Measurements from ENCODE around the gene SNAP91. TPM values are rescaled to one million over a fixed set of nuclear protein-coding genes. Genes with fewer than 3 reads are reported as not detected.
A peak's percentile ranks its signal among the peaks of the same experiment; 100 is the strongest.

The SNAP91 gene
- total RNA-seq, 1 experiment from 2014 or later: 0.70 TPM

DNA sequence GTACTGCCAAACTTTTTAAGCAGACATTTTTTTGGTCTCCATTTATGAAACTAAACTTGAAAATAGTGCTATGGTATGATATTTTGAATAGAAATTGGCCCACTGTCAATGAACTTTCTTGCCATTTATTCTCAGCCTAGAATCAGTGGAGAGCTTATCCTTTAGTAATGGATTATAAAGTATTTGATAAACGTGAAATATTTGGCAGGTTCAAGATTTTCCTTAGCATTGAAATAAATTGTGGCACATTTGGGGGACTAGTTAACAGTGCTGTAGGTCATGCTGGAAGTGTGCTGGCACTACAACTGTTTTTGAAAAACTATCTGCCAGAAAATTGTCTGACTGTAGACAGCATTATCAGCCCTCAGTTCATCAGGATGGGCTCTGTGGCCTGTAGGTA, 194.4 kb downstream of the SNAP91 start (continued):
- TF ChIP-seq, protein P1, sequence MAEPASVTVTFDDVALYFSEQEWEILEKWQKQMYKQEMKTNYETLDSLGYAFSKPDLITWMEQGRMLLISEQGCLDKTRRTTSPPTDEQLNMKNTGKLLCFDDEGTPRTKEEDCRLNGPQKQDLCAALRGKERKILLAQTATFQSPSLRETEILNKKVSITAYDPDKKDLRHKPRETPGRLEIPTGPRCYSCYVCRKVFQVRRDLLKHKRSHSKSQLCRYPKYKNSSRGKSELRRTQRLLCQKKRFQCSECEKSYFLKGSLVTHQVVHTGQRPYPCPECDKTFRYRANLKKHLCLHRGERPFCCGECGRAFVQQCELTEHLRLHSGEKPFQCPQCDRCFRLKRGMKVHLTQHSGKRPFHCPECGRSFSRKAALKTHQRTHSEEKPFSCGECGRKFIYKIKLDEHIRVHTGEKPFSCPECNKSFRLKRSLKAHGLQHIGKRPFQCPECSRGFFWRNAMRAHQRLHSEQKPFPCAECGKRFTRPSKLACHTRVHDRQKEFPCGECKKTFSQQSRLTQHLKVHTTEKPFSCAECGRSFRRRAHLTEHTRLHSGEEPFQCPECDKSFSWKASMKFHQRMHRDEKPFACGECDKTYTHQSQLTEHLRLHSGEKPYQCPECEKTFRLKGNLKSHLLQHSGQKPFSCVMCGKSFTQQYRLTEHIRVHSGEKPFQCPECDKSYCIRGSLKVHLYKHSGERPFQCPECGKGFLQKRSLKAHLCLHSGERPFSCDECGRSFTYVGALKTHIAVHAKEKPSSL (CRISPR knock-in tag; conservative IDR thresholded peaks at IDR 0.05): no peak
- TF ChIP-seq TEAD1 (CRISPR knock-in tag; IDR thresholded peaks at IDR 0.05) (no peak), EMX1 (CRISPR knock-in tag; IDR thresholded peaks at IDR 0.05) (no peak), KAT7 (CRISPR knock-in tag; IDR thresholded peaks at IDR 0.05; ENCODE audit: borderline replicate concordance) (no peak)
- TF ChIP-seq, protein P2, sequence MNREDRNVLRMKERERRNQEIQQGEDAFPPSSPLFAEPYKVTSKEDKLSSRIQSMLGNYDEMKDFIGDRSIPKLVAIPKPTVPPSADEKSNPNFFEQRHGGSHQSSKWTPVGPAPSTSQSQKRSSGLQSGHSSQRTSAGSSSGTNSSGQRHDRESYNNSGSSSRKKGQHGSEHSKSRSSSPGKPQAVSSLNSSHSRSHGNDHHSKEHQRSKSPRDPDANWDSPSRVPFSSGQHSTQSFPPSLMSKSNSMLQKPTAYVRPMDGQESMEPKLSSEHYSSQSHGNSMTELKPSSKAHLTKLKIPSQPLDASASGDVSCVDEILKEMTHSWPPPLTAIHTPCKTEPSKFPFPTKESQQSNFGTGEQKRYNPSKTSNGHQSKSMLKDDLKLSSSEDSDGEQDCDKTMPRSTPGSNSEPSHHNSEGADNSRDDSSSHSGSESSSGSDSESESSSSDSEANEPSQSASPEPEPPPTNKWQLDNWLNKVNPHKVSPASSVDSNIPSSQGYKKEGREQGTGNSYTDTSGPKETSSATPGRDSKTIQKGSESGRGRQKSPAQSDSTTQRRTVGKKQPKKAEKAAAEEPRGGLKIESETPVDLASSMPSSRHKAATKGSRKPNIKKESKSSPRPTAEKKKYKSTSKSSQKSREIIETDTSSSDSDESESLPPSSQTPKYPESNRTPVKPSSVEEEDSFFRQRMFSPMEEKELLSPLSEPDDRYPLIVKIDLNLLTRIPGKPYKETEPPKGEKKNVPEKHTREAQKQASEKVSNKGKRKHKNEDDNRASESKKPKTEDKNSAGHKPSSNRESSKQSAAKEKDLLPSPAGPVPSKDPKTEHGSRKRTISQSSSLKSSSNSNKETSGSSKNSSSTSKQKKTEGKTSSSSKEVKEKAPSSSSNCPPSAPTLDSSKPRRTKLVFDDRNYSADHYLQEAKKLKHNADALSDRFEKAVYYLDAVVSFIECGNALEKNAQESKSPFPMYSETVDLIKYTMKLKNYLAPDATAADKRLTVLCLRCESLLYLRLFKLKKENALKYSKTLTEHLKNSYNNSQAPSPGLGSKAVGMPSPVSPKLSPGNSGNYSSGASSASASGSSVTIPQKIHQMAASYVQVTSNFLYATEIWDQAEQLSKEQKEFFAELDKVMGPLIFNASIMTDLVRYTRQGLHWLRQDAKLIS (CRISPR knock-in tag; IDR thresholded peaks at IDR 0.05; ENCODE audit: borderline replicate concordance): no peak
- TF ChIP-seq, protein P3, sequence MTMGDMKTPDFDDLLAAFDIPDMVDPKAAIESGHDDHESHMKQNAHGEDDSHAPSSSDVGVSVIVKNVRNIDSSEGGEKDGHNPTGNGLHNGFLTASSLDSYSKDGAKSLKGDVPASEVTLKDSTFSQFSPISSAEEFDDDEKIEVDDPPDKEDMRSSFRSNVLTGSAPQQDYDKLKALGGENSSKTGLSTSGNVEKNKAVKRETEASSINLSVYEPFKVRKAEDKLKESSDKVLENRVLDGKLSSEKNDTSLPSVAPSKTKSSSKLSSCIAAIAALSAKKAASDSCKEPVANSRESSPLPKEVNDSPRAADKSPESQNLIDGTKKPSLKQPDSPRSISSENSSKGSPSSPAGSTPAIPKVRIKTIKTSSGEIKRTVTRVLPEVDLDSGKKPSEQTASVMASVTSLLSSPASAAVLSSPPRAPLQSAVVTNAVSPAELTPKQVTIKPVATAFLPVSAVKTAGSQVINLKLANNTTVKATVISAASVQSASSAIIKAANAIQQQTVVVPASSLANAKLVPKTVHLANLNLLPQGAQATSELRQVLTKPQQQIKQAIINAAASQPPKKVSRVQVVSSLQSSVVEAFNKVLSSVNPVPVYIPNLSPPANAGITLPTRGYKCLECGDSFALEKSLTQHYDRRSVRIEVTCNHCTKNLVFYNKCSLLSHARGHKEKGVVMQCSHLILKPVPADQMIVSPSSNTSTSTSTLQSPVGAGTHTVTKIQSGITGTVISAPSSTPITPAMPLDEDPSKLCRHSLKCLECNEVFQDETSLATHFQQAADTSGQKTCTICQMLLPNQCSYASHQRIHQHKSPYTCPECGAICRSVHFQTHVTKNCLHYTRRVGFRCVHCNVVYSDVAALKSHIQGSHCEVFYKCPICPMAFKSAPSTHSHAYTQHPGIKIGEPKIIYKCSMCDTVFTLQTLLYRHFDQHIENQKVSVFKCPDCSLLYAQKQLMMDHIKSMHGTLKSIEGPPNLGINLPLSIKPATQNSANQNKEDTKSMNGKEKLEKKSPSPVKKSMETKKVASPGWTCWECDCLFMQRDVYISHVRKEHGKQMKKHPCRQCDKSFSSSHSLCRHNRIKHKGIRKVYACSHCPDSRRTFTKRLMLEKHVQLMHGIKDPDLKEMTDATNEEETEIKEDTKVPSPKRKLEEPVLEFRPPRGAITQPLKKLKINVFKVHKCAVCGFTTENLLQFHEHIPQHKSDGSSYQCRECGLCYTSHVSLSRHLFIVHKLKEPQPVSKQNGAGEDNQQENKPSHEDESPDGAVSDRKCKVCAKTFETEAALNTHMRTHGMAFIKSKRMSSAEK (CRISPR knock-in tag; IDR thresholded peaks at IDR 0.05; ENCODE audit: borderline replicate concordance): no peak
- TF ChIP-seq, protein P4, sequence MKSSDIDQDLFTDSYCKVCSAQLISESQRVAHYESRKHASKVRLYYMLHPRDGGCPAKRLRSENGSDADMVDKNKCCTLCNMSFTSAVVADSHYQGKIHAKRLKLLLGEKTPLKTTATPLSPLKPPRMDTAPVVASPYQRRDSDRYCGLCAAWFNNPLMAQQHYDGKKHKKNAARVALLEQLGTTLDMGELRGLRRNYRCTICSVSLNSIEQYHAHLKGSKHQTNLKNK (CRISPR knock-in tag; IDR thresholded peaks at IDR 0.05): no peak

DNA sequence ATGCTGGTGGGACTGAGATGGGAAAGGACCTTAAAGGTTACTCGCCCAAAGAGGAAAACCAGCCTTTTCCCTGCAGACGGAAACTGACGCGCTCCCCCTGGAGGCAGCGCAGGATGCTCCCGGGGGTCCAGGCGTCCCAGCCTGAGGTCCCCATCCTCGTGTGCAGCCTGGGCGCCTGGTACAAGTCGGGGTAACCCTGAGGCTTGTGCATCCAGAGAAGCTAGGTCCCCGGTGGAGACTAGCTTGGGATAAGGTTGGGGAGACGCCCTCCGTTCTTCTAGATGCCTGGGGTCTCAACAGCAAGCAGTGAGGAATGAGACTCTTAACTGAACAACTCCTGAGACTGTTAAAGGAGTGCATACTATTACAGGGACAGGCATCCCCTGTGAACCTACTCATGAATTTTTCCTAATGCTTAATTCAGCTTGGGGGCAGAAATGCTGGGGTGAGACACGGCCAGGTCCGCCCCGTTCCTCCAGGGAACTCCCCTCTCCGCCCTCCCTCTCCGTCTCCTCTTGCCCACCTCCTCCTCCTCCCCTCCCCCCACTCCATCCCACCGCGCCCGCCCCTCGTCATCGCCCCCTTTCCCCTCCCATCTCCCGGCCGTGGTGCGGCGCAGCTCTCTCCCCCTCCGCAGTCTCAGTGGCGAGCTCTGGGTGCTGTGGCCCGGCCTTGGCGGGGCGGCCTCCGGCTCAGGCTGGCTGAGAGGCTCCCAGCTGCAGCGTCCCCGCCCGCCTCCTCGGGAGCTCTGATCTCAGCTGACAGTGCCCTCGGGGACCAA, 196.8 kb downstream of the SNAP91 start, which contains the start of gene PRSS35:
TSS of gene PRSS35 (plus strand) at position 634 of the 781 bp plus-strand sequence. CDS start 10,908 bp downstream, outside the sequence.
- ChIA-PET POLR2A (interaction anchor here (0.8 to 1.5 kb wide), 3 partner anchors 12 to 319 kb away, joined by 3 to 6 read pairs (median 3); partner anchors contain the start of genes PGM3 and RWDD2A), CTCF (interaction anchor here (0.6 to 6.8 kb wide), 20 partner anchors 9 to 698 kb away, joined by 3 to 47 read pairs (median 6); partner anchors contain the start of genes DOP1A, ME1, RWDD2A and UBE3D)
- H3K4me1 Mint-ChIP-seq: peaks cover 26% of the 10 kb centered on the region
- DNase-seq (ENCODE audit: low spot score): peak; percentile 85
- peaks cover 3% of the 10 kb centered on the region; the same call in 1 of the 2 replicates for H3K27me3 Mint-ChIP-seq (ENCODE audit: low read depth)
- no peaks in the 10 kb centered on the region for H3K9me3 Mint-ChIP-seq
- peak; percentile 93 for ATAC-seq
- peak within 1 kb of the TSS; percentile 87 for H3K4me3 Mint-ChIP-seq
- H3K27ac Mint-ChIP-seq: peak within 1 kb of the TSS; percentile 46
- no peaks in the 10 kb centered on the region for H3K36me3 Mint-ChIP-seq
- TF ChIP-seq, protein P5, sequence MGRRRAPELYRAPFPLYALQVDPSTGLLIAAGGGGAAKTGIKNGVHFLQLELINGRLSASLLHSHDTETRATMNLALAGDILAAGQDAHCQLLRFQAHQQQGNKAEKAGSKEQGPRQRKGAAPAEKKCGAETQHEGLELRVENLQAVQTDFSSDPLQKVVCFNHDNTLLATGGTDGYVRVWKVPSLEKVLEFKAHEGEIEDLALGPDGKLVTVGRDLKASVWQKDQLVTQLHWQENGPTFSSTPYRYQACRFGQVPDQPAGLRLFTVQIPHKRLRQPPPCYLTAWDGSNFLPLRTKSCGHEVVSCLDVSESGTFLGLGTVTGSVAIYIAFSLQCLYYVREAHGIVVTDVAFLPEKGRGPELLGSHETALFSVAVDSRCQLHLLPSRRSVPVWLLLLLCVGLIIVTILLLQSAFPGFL (CRISPR knock-in tag; IDR thresholded peaks at IDR 0.05; ENCODE audit: borderline replicate concordance): no peak
- TF ChIP-seq ZNF121 (CRISPR knock-in tag; IDR thresholded peaks at IDR 0.05): no peak
- no peak for TF ChIP-seq JUN (CRISPR knock-in tag; IDR thresholded peaks at IDR 0.05)
- TF ChIP-seq SMAD3 (CRISPR knock-in tag; IDR thresholded peaks at IDR 0.05; ENCODE audit: borderline replicate concordance): 0 out of 2 replicates have a peak, but pooled peaks have one; percentile 33
- TF ChIP-seq, protein P6, sequence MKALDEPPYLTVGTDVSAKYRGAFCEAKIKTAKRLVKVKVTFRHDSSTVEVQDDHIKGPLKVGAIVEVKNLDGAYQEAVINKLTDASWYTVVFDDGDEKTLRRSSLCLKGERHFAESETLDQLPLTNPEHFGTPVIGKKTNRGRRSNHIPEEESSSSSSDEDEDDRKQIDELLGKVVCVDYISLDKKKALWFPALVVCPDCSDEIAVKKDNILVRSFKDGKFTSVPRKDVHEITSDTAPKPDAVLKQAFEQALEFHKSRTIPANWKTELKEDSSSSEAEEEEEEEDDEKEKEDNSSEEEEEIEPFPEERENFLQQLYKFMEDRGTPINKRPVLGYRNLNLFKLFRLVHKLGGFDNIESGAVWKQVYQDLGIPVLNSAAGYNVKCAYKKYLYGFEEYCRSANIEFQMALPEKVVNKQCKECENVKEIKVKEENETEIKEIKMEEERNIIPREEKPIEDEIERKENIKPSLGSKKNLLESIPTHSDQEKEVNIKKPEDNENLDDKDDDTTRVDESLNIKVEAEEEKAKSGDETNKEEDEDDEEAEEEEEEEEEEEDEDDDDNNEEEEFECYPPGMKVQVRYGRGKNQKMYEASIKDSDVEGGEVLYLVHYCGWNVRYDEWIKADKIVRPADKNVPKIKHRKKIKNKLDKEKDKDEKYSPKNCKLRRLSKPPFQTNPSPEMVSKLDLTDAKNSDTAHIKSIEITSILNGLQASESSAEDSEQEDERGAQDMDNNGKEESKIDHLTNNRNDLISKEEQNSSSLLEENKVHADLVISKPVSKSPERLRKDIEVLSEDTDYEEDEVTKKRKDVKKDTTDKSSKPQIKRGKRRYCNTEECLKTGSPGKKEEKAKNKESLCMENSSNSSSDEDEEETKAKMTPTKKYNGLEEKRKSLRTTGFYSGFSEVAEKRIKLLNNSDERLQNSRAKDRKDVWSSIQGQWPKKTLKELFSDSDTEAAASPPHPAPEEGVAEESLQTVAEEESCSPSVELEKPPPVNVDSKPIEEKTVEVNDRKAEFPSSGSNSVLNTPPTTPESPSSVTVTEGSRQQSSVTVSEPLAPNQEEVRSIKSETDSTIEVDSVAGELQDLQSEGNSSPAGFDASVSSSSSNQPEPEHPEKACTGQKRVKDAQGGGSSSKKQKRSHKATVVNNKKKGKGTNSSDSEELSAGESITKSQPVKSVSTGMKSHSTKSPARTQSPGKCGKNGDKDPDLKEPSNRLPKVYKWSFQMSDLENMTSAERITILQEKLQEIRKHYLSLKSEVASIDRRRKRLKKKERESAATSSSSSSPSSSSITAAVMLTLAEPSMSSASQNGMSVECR (CRISPR knock-in tag; IDR thresholded peaks at IDR 0.05; ENCODE audit: borderline replicate concordance): peak; percentile 45; the same call in 1 of the 2 replicates
- TF ChIP-seq, protein P7, sequence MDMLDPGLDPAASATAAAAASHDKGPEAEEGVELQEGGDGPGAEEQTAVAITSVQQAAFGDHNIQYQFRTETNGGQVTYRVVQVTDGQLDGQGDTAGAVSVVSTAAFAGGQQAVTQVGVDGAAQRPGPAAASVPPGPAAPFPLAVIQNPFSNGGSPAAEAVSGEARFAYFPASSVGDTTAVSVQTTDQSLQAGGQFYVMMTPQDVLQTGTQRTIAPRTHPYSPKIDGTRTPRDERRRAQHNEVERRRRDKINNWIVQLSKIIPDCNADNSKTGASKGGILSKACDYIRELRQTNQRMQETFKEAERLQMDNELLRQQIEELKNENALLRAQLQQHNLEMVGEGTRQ (CRISPR knock-in tag; IDR thresholded peaks at IDR 0.05): no peak
